B cell (primary cell): ENCODE data around the gene HADH.

Source experiments
- CTCF ChIP-seq: fragments of 200-600 bp; IDR thresholded peaks from one replicate; pipeline ENCODE4 v1.8.0; 2022; ENCODE audit warnings: antibody characterized with exemption, mild to moderate bottlenecking
- EZH2 ChIP-seq: IDR thresholded peaks from 2 replicates; pipeline ENCODE4 v1.6.1; 2012; ENCODE audit warnings: borderline replicate concordance, low read depth, mild to moderate bottlenecking, moderate library complexity, low read length; ENCODE audit not compliant: insufficient read depth, poor library complexity, severe bottlenecking

- TF ChIP-seq CTCF (no peak), EZH2 (no peak)
Observed at GRCh38 chr4:108053251-108053711, 63.6 kb downstream of the HADH start.
